HG03060 (cell line): ENCODE data around the gene HPS4.

Experiments
- ATAC-seq: cut with Tn5 transposase; IDR thresholded peaks from one replicate; pipeline ENCODE4 v1.9.1; 2021; ENCODE audit warnings: low read depth, moderate number of reproducible peaks; ENCODE audit not compliant: unreplicated experiment

HPS4 gene

GRCh38 chr22:26471522-26471921, 12.1 kb downstream of the HPS4 start:
- no peak for ATAC-seq

GRCh38 chr22:26470807-26471206, 12.8 kb downstream of the HPS4 start:
- ATAC-seq, result no peak

- no peak for ATAC-seq
Observed at GRCh38 chr22:26466196-26466595, 17.4 kb downstream of the HPS4 start.

- no peak for ATAC-seq
Observed at GRCh38 chr22:26464312-26464711, 19.3 kb downstream of the HPS4 start.

- ATAC-seq, result no peak
Observed at GRCh38 chr22:26463688-26464087, 19.9 kb downstream of the HPS4 start.

GRCh38 chr22:26463101-26463661, 20.4 kb downstream of the HPS4 start:
- no peak for ATAC-seq

- no peak for ATAC-seq
Observed at GRCh38 chr22:26462641-26463040, 20.9 kb downstream of the HPS4 start.

GRCh38 chr22:26462051-26462450, 21.5 kb downstream of the HPS4 start:
- no peak for ATAC-seq

- no peak for ATAC-seq
Observed at GRCh38 chr22:26461188-26461810, 22.3 kb downstream of the HPS4 start.

- no peak for ATAC-seq
Observed at GRCh38 chr22:26460202-26460601, 23.4 kb downstream of the HPS4 start.

GRCh38 chr22:26457661-26458272, 25.8 kb downstream of the HPS4 start:
- no peak for ATAC-seq

- no peak for ATAC-seq
Observed at GRCh38 chr22:26453812-26454500, 29.6 kb downstream of the HPS4 start.

- no peak for ATAC-seq
Observed at GRCh38 chr22:26453216-26453615, 30.4 kb downstream of the HPS4 start.

GRCh38 chr22:26452236-26453016, 31.2 kb downstream of the HPS4 start:
- no peak for ATAC-seq

GRCh38 chr22:26450453-26451185, 33.0 kb downstream of the HPS4 start:
- ATAC-seq, result no peak

GRCh38 chr22:26448941-26449340, 34.6 kb downstream of the HPS4 start:
- no peak for ATAC-seq

- ATAC-seq, result no peak
Observed at GRCh38 chr22:26448334-26448733, 35.2 kb downstream of the HPS4 start.

GRCh38 chr22:26447584-26448329, 35.8 kb downstream of the HPS4 start:
- no peak for ATAC-seq

GRCh38 chr22:26446808-26447515, 36.6 kb downstream of the HPS4 start:
- ATAC-seq, result no peak
